RWPE2 (cell line): Measurements from ENCODE around the gene RNGTT.

Experiments used
- ATAC-seq: fragments of 200-7000 bp; cut with Tn5 transposase; 3 replicates; pipeline ENCODE4 v1.9.1; 2021; ENCODE audit warnings: low read depth
- DNase-seq: peaks from one replicate; pipeline ENCODE4 v3.0.0-alpha.2; 2020; ENCODE audit warnings: low spot score
- H3K27ac ChIP-seq: fragments of 450-650 bp; 2 replicates; pipeline ENCODE4 v1.5.1; 2017; ENCODE audit warnings: mild to moderate bottlenecking; ENCODE audit not compliant: poor library complexity, severe bottlenecking
- H3K27me3 ChIP-seq: fragments of 250-450 bp; sonication (Bioruptor Pico); 2 replicates; pipeline ENCODE4 v1.5.1; 2021; ENCODE audit warnings: mild to moderate bottlenecking, moderate library complexity; ENCODE audit not compliant: insufficient read depth, poor library complexity, severe bottlenecking
- H3K36me3 ChIP-seq: fragments of 250-450 bp; sonication (Bioruptor Pico); 2 replicates; pipeline ENCODE4 v1.5.1; 2020; ENCODE audit warnings: low read depth, mild to moderate bottlenecking, moderate library complexity
- H3K4me1 ChIP-seq: fragments of 250-450 bp; sonication (Bioruptor Pico); 2 replicates; pipeline ENCODE4 v1.5.1; 2021; ENCODE audit warnings: mild to moderate bottlenecking, moderate library complexity; ENCODE audit not compliant: insufficient read depth, poor library complexity, severe bottlenecking
- H3K4me3 ChIP-seq: fragments of 250-450 bp; sonication (Bioruptor Pico); 2 replicates; pipeline ENCODE4 v1.5.1; 2021; ENCODE audit warnings: mild to moderate bottlenecking, moderate library complexity; ENCODE audit not compliant: severe bottlenecking
- H3K9me3 ChIP-seq: fragments of 250-450 bp; sonication (Bioruptor Pico); 2 replicates; pipeline ENCODE4 v1.5.1; 2021; ENCODE audit warnings: mild to moderate bottlenecking, moderate library complexity; ENCODE audit not compliant: severe bottlenecking
- TF ChIP-seq, protein P1 (sequence below): fragments of 450-650 bp; IDR thresholded peaks from one replicate; pipeline ENCODE4 v1.5.1; 2017; ENCODE audit warnings: mild to moderate bottlenecking, moderate library complexity; ENCODE audit not compliant: poor library complexity, severe bottlenecking

The RNGTT gene

GRCh38 chr6:88870717-88871330 lies 92.6 kb downstream of the RNGTT start:
- Histone ChIP-seq H3K36me3 (0 out of 2 replicates have a peak, but pooled peaks cover 3% of the 10 kb centered on the region), H3K27ac (no peak overlapping the region), H3K9me3 (no peaks in the 10 kb centered on the region), H3K4me3 (no peak overlapping the region), H3K27me3 (no peaks in the 10 kb centered on the region), H3K4me1 (peaks cover 21% of the 10 kb centered on the region)
- TF ChIP-seq, protein P1, sequence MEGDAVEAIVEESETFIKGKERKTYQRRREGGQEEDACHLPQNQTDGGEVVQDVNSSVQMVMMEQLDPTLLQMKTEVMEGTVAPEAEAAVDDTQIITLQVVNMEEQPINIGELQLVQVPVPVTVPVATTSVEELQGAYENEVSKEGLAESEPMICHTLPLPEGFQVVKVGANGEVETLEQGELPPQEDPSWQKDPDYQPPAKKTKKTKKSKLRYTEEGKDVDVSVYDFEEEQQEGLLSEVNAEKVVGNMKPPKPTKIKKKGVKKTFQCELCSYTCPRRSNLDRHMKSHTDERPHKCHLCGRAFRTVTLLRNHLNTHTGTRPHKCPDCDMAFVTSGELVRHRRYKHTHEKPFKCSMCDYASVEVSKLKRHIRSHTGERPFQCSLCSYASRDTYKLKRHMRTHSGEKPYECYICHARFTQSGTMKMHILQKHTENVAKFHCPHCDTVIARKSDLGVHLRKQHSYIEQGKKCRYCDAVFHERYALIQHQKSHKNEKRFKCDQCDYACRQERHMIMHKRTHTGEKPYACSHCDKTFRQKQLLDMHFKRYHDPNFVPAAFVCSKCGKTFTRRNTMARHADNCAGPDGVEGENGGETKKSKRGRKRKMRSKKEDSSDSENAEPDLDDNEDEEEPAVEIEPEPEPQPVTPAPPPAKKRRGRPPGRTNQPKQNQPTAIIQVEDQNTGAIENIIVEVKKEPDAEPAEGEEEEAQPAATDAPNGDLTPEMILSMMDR, result peak; percentile 83
- no peak for DNase-seq
- no peak for ATAC-seq

- Histone ChIP-seq H3K27me3 (no peaks in the 10 kb centered on the region), H3K4me1 (peaks cover 17% of the 10 kb centered on the region), H3K36me3 (no peaks in the 10 kb centered on the region), H3K4me3 (no peak overlapping the region), H3K27ac (peak overlapping the region; percentile 26), H3K9me3 (no peaks in the 10 kb centered on the region)
- TF ChIP-seq, protein P1, result no peak
- DNase-seq (no peak), ATAC-seq (no peak)
Observed at GRCh38 chr6:88869263-88870020, 94.0 kb downstream of the RNGTT start.

- no peaks in the 10 kb centered on the region for H3K9me3 ChIP-seq
- TF ChIP-seq, protein P1, result no peak
- H3K4me3 ChIP-seq, result no peak overlapping the region
- peaks cover 17% of the 10 kb centered on the region for H3K4me1 ChIP-seq
- no peaks in the 10 kb centered on the region for H3K27me3 ChIP-seq
- no peak for DNase-seq
- peak; percentile 98 for ATAC-seq
- no peaks in the 10 kb centered on the region; the same call in 1 of the 2 replicates for H3K36me3 ChIP-seq
- peak overlapping the region; percentile 26 for H3K27ac ChIP-seq
Observed at GRCh38 chr6:88867841-88868731, 95.3 kb downstream of the RNGTT start.

DNA sequence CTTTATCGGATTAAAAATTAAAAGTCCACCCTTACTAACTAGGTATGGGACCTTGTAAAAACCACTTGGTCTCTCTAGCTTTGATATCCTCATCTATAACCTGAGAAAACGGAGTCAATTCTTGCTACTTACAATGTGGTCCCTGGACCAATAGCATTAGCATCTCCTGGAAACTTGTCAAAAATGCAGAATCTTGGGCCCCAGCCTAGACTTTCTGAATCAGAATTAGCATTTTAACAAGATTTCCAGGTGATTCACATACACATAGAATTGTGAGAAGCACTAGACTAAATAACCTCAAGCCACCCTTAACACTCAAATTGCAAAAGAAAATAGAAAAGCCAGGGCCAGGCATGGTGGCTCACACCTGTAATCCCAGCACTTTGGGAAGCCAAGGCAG lies 96.6 kb downstream of the RNGTT start:
- DNase-seq (no peak), ATAC-seq (no peak)
- Histone ChIP-seq H3K4me3 (no peak overlapping the region), H3K27me3 (no peaks in the 10 kb centered on the region), H3K9me3 (no peaks in the 10 kb centered on the region), H3K4me1 (peaks cover 17% of the 10 kb centered on the region), H3K36me3 (no peaks in the 10 kb centered on the region; the same call in 1 of the 2 replicates), H3K27ac (no peak overlapping the region)
- TF ChIP-seq, protein P1, result no peak
